ENCODE results near the gene DMRTA2. TPM values are rescaled to one million over a fixed set of nuclear protein-coding genes. Genes with fewer than 3 reads are reported as not detected.

The DMRTA2 gene
- total RNA-seq, 1 donor from 2014 or later = not detected

DNA sequence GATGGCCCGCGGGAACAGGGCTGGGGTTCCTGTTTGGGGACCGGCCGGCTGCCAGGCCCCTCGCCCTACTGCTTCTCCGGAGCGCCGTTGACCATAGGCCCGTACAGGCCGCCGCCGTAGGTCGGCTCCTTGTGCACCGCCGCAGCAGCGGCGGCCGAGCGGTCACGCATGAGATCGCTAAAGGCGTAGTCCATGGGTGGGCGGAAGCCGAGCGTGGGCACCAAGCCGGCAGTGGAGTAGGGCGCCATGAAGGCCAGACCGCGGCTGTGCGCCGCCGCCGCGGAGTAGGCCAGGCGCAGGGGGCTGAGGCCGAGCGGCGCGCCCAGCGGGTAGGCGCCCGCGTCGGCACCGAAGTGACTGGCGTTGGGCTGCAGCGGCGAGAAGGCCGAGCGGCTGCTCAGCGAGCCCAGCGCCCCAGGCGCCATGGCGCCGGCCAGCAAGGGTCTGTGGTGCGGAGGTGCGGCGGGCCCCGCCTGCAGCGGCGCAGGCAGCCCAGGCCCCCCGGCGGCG lies 4.6 kb downstream of the DMRTA2 start:
- Histone ChIP-seq H3K27me3 (ENCODE audit: control insufficient read depth, insufficient read depth, low read length) (peaks cover 96% of the 10 kb centered on the region), H3K36me3 (ENCODE audit: control insufficient read depth, insufficient read depth, low read length) (no peaks in the 10 kb centered on the region), H3K4me3 (ENCODE audit: low read depth, low read length) (peak overlapping the region; percentile 9)
- no peak for DNase-seq (ENCODE audit: low read depth)
- TF ChIP-seq, protein P1, sequence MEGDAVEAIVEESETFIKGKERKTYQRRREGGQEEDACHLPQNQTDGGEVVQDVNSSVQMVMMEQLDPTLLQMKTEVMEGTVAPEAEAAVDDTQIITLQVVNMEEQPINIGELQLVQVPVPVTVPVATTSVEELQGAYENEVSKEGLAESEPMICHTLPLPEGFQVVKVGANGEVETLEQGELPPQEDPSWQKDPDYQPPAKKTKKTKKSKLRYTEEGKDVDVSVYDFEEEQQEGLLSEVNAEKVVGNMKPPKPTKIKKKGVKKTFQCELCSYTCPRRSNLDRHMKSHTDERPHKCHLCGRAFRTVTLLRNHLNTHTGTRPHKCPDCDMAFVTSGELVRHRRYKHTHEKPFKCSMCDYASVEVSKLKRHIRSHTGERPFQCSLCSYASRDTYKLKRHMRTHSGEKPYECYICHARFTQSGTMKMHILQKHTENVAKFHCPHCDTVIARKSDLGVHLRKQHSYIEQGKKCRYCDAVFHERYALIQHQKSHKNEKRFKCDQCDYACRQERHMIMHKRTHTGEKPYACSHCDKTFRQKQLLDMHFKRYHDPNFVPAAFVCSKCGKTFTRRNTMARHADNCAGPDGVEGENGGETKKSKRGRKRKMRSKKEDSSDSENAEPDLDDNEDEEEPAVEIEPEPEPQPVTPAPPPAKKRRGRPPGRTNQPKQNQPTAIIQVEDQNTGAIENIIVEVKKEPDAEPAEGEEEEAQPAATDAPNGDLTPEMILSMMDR (IDR thresholded peaks at IDR 0.05; ENCODE audit: insufficient read depth, low read length, poor library complexity, severe bottlenecking) = no peak

DNA sequence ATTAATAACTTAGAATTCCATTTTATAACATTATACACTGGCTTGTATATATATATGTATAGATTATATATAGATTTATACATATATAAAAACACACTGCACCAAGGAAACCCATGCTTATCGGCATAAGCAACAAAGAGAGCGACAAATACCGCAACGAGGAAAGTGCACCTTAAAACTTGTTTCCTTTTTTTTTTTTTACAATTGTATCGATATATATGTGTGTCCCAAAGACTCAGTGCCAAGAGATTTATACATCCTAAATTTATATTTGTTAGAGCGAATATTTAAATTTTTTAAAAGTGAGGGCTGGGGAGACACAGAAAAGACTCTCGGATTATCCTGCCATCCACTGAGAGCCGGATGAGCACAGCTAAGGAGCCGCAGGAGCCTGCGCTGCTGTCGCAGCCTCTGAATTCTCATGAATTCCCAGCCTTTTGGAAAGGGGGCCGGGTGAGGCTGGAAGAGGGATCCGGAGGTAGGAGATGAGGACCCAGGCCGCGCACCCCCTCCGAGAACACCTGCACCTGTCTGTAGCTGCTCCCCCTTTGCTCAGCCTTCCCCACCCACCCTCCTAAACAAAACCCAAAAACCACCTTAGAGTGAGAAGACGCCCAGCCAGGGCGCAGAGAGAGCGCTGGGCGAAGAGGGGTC lies 5.2 kb downstream of the DMRTA2 start:
- TF ChIP-seq, protein P1 (IDR thresholded peaks at IDR 0.05; ENCODE audit: insufficient read depth, low read length, poor library complexity, severe bottlenecking) = no peak
- Histone ChIP-seq H3K4me3 (ENCODE audit: low read depth, low read length) (no peak overlapping the region), H3K27me3 (ENCODE audit: control insufficient read depth, insufficient read depth, low read length) (peaks cover 94% of the 10 kb centered on the region), H3K36me3 (ENCODE audit: control insufficient read depth, insufficient read depth, low read length) (no peaks in the 10 kb centered on the region)
- DNase-seq (ENCODE audit: low read depth) = no peak

DNA sequence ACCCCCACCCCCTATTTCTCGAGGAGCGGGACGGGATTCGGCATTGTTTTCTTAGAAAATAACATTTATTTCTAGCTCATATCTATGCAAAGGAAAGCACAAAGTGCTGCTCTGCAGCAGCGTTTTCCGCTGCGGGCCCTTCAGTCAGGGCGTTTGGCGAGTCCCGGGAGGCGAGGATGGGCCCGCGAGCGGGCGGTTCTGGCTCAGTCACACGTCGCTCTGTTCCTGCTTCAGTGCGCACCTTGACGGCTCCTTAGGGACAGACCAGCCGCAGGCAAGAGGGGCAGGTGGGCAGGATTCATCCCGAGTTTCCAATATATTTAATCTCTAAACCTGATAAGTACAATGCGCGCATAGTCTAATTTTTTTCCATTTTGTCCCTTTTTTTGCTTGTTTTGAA lies 5.7 kb downstream of the DMRTA2 start:
- H3K27me3 ChIP-seq (ENCODE audit: control insufficient read depth, insufficient read depth, low read length) = peaks cover 91% of the 10 kb centered on the region
- DNase-seq (ENCODE audit: low read depth) = no peak
- H3K4me3 ChIP-seq (ENCODE audit: low read depth, low read length) = no peak overlapping the region
- no peaks in the 10 kb centered on the region for H3K36me3 ChIP-seq (ENCODE audit: control insufficient read depth, insufficient read depth, low read length)
- TF ChIP-seq, protein P1 (IDR thresholded peaks at IDR 0.05; ENCODE audit: insufficient read depth, low read length, poor library complexity, severe bottlenecking) = no peak

DNA sequence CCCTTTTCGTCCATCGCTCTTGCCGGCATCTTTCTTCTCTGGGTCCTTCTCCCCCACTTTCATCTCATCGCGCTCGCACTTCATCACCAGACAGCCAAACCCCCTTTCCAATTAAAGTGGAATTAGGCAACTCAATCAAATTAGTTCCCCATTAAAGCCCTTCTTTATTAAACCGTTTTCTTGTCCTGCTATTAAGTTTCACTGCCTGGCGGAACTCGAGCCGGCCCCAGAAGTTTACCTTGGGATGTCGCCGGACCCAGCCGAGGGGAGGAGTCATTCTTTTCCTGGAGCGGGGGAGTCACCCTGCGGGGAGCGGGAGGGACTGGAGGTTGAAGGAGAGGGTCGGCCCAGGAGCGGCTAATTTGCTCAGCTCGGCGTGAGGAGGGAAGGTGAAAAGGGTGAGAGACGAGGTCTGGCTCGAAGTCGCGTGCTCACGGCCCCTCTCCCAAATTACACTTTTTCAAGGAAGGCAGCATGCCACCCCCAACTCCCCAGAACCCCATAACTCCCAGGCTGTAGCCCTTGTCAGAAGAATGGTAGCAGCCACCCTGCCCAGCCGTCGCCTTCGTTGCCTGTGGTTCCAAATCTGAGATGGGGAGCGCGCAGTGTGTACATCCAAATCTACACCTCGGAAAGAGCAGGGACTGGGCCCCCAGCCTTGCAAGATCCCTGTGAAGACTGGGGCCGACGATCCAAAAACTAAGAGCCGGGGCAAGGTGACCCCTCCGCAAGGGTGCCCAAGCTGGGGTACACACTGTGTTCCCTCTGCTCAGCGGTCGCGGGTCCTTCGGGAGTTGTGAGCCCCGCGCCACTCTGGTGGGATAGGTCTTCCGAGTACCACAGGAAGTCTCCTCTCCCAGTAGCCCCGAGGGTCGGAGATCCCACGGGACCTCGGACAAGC lies 6.4 kb downstream of the DMRTA2 start:
- Histone ChIP-seq H3K27me3 (ENCODE audit: control insufficient read depth, insufficient read depth, low read length) (peaks cover 84% of the 10 kb centered on the region), H3K4me3 (ENCODE audit: low read depth, low read length) (no peak overlapping the region)
- TF ChIP-seq, protein P1 (IDR thresholded peaks at IDR 0.05; ENCODE audit: insufficient read depth, low read length, poor library complexity, severe bottlenecking) = no peak

DNA sequence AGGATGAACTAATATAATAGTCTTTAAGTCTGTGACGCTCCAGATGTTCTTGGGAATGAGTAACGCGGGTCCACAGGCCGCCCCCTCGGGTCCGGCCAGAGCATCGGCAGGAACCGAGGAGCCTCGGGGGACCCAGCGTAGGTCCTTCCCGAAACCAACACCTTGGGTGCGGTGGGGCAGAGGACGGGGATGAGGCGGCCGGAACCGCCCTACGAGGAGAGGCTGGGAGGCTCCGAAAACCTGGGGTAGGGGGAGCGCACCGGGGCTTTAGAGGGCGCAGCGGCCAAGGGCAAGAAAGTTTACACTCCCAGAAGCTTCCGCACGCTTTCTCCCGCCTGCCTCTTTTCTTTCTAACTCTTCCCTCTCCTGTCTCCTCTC lies 7.1 kb downstream of the DMRTA2 start:
- peaks cover 77% of the 10 kb centered on the region for H3K27me3 ChIP-seq (ENCODE audit: control insufficient read depth, insufficient read depth, low read length)
- TF ChIP-seq, protein P1 (IDR thresholded peaks at IDR 0.05; ENCODE audit: insufficient read depth, low read length, poor library complexity, severe bottlenecking) = no peak
- no peak for DNase-seq (ENCODE audit: low read depth)

More for the DNA sequence above, 6.4 kb downstream of the DMRTA2 start:
- no peak for DNase-seq (ENCODE audit: low read depth)
- no peaks in the 10 kb centered on the region for H3K36me3 ChIP-seq (ENCODE audit: control insufficient read depth, insufficient read depth, low read length)

More for the DNA sequence above, 7.1 kb downstream of the DMRTA2 start:
- Histone ChIP-seq H3K4me3 (ENCODE audit: low read depth, low read length) (no peak overlapping the region), H3K36me3 (ENCODE audit: control insufficient read depth, insufficient read depth, low read length) (no peaks in the 10 kb centered on the region)

Data from kidney epithelial cell (primary cell).